Body of pancreas (tissue), 4 donors: Measurements from ENCODE around the gene ZFHX3.

Experiments used
- CTCF ChIP-seq, 7 experiments: fragments of 450-650 bp in 4 of 7; fragments of 200-600 bp in 3 of 7; sonication (generic) in 3 of 7; IDR thresholded peaks; one replicate each; pipeline ENCODE4 v1.5.1; 2016 to 2019; ENCODE audit warnings: antibody characterized with exemption in 7 of 7
- POLR2A ChIP-seq, 3 donors: fragments of 450-650 bp; IDR thresholded peaks; one replicate each; pipeline ENCODE4 v1.6.1; 2016; ENCODE audit warnings: antibody characterized with exemption in 3 of 3, mild to moderate bottlenecking in 2 of 3

GRCh38 chr16:73066927-73067670 lies 19.2 kb upstream of the ZFHX3 start:
- TF ChIP-seq CTCF (IDR thresholded peaks at IDR 0.05) (no peak), POLR2A (IDR thresholded peaks at IDR 0.05) (no peak)
